NCI-H748 treated with DMSO at 0.1 percent for 48 hours (cell line): ENCODE results near the gene FOXP1.

ENCODE experiments used
- DNase-seq: peaks from one replicate; lab custom pipeline; 2025; lab: John Stamatoyannopoulos, UW

The FOXP1 gene

DNA sequence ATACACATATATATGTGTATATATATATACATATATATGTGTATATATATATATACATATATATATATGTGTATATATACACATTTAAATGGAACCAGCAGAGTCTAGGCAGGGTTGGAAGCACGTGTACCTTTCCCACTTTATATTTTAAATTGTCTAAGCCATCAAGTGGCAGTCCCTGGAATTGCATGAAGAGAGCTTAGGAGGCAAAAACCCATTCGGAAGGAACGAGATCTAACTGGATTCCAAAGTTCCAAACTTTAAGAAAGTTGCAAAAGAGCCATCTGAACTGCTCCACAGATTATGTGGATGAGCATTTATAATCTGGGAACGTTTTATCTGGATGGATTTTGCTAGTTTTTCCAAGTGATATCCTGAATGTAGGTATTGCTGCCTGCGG is 186.5 kb downstream of the FOXP1 start:
- no peak for DNase-seq

DNA sequence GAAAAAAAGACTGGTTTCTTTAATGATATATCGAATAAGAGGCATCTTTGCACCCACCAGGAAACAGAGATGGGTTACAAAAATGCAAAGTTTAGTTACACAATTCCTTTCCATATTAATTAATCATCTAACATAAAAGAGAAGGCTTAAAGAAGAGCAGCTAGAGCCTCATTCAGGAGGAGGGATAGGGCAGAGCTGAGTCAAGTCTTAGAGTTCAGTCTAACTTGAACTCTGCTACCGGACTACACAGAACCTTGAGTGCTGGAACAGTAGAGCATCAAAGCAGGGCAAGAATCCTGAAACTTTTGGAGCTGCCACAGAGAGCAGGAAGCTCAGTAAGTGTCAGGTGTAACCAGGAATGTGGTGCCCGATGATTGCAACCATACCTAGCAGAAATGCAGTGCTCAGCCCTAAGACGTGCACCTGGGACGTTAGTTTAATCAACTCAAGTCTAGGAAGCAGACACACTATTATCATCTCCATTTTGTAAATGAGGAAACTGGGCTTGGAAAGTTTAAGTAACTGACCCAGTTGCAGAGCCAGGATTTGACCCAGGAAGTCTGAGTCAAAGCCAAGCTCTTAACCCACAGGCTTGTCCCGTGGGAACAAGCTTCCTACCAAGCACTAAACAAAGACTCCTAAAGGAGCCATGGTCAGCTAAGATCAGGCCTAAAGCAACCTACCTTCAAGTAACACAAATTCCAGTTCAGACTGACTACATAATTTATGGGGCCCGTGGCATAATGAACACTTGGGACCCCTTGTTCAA is 187.4 kb downstream of the FOXP1 start:
- no peak for DNase-seq

- no peak for DNase-seq
These were observed 188.1 kb downstream of the FOXP1 start for GRCh38 chr3:71395470-71395869.

- no peak for DNase-seq
These were observed 189.8 kb downstream of the FOXP1 start for GRCh38 chr3:71393745-71394144.

DNA sequence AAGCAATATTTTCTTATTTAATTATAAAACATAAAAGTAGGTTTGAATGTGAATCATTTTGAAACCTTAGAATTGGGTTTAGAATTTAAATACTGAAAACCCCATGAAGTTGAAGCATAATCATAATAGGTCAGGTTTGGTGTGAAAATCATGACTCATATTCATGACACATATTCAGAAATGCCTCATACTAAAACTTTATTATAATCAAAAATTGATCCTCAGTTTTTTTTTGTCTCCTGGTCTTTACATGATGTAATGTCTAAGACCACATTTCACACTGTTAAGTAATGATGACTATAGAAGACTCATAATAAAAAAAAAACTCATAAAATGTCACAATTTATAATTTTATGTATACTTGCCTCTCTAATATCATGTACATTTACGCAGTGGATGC is 190.4 kb downstream of the FOXP1 start:
- DNase-seq = no peak

- no peak for DNase-seq
These were observed 191.3 kb downstream of the FOXP1 start for GRCh38 chr3:71392251-71392650.

GRCh38 chr3:71391361-71391760 is 192.2 kb downstream of the FOXP1 start:
- DNase-seq = no peak

GRCh38 chr3:71389911-71390573 is 193.5 kb downstream of the FOXP1 start:
- DNase-seq = no peak

- DNase-seq = no peak
These were observed 194.3 kb downstream of the FOXP1 start for GRCh38 chr3:71389191-71389590.

DNA sequence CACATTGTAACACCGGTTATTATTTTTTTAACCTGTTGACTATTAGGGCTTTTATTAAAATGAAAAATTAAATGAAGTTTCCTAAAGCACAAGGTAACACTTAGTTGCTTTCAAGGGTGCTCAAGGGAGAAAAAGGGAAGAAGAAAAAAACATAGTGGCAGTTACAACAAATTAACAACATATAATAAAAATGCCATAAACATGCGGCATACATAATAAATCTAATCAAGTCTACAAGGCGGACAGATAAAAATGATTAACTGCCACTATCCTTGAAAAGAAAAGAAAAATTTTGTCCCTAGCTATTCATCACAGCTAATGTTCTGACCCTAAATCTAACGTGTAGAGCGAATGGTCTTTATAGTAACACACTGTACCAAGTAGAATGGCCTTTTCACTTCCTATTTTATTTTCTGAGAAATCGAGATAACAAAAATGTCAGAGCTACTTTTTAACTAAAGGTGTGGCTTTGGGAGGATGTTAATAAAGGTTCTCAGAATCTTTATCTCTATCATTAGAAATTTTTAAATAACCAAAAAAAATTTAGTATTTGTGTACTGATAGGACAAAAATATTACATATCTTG is 194.9 kb downstream of the FOXP1 start:
- no peak for DNase-seq

GRCh38 chr3:71387586-71387985 is 195.9 kb downstream of the FOXP1 start:
- DNase-seq = no peak

GRCh38 chr3:71384837-71385716 is 198.5 kb downstream of the FOXP1 start:
- no peak for DNase-seq

DNA sequence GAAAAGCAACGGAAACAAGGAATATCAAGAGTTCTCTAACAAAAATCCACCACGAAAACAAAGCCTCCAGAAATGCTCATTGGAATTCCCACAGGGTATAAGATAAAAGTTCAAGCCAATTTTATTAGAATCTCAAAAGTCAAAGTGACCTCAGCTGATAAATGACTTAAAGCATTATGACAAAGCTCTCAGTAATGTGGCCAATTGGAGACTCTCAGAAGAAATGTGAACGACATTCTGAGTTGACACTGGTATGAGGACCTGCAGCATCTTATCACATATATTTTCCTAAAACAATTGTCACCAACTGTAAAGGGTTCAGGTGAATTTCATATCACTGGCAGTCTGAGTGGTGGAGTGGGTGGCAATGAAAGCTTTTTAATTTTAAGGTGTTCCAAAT is 199.1 kb downstream of the FOXP1 start:
- DNase-seq = no peak

DNA sequence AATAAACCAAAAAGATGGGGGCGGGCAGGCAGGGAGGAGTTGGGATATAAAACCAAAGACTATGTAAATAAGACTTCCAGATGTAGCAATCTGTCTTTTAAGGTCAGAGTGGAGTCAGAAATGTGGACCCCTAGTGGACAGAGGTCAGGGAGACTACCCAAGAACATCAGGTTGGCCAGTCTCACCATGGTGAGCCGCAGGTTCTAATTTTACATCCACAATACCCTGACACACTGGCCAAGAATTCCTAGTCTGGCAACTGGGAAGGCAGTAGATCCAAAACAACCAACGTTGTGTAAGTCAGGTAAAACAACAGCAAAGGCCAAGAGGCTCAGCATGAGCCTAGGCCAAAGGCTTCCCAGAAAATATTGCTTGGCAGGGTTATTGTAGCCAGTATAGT is 203.4 kb downstream of the FOXP1 start:
- no peak for DNase-seq

- no peak for DNase-seq
These were observed 205.0 kb downstream of the FOXP1 start for GRCh38 chr3:71378509-71378908.

GRCh38 chr3:71376911-71377310 is 206.6 kb downstream of the FOXP1 start:
- DNase-seq = no peak

DNA sequence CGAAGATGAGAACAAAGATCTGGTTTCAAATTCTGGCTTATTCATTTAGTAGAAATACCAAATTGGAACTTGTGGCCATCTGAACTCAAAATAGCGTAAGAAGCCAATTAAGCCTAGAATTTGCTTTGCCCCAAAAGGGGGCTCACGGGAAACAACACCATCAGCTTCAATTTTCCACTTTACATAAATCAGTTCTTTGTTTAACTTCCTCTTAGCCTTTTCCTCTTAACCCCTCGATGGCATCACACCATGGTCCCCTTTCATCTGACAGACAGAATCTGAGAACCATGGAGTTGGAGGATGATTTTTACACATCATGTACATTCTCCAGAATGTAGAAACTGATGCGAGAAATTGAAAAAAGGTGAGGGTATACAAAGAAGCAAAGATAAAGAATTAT is 207.0 kb downstream of the FOXP1 start:
- no peak for DNase-seq

DNA sequence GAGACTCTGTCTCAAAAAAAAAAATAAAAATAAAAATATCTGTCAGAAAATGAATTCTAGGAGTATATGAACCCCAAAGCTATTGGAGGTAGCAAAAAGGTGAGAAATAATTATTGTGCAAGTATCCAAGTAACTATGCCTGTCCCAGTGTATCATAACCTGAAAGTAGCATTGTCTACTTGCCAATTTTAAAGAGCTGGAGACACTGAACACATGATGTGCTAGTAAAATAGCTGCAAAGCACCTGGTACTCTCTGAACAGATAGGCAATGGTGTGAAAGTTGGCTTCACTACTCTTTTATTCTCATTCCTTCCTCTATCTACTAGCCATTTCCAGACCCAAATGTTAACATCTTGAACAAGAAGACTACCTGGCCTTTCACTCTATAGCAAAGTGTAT is 208.9 kb downstream of the FOXP1 start:
- DNase-seq = no peak

- DNase-seq = peak; percentile 23
These were observed 210.5 kb downstream of the FOXP1 start for GRCh38 chr3:71372911-71373637.

- no peak for DNase-seq
These were observed 211.2 kb downstream of the FOXP1 start for GRCh38 chr3:71372241-71372768.

DNA sequence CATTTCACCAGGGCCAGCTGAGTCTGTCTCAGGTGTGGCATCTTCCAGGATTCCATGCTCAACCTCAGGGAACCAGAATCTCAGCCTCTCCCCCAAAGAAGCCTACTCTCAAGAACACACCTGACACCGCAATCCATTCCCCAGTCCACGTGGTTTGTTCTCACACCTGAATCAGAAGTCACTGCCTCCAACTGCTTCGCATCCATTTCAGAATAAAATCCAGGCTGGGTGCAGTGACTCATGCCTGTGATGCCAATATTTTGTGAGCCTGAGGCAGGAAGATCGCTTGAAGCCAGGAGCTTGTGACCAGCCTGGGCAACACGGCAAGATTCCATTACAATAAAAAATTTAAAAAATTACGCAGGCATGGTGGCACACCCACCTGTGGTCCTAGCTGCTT is 212.2 kb downstream of the FOXP1 start:
- no peak for DNase-seq
